ENCODE data around the gene SSTR5.

DNA sequence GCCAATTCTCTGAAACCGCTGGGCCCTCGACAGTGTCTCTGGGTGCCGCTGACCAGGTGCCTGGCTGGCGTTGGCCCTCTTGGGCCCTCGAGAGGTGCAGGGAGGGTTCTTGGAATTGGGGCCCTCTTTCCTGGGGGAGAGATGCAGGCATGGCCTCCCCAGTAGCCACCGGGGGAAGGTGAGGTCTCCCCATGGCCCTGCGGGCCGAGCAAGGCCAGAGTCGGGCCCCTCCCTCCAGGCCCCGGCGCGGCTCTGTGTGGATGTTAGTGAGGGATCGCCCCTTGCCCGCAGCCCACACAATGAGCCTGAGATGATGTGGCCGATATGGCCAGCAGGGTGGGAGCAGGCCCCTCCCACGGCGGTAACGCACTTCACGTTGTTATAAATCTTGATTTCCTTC is 46.6 kb downstream of the SSTR5 start:
- TF ChIP-seq, protein P1, sequence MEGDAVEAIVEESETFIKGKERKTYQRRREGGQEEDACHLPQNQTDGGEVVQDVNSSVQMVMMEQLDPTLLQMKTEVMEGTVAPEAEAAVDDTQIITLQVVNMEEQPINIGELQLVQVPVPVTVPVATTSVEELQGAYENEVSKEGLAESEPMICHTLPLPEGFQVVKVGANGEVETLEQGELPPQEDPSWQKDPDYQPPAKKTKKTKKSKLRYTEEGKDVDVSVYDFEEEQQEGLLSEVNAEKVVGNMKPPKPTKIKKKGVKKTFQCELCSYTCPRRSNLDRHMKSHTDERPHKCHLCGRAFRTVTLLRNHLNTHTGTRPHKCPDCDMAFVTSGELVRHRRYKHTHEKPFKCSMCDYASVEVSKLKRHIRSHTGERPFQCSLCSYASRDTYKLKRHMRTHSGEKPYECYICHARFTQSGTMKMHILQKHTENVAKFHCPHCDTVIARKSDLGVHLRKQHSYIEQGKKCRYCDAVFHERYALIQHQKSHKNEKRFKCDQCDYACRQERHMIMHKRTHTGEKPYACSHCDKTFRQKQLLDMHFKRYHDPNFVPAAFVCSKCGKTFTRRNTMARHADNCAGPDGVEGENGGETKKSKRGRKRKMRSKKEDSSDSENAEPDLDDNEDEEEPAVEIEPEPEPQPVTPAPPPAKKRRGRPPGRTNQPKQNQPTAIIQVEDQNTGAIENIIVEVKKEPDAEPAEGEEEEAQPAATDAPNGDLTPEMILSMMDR (IDR thresholded peaks at IDR 0.05; ENCODE audit: borderline replicate concordance, extremely low read depth, low read length, poor library complexity, severe bottlenecking), result no peak
- TF ChIP-seq EZH2 (IDR thresholded peaks at IDR 0.05; ENCODE audit: borderline replicate concordance, low read depth, low read length, severe bottlenecking), result no peak

Measured in DND-41 (cell line).